SIG-M5 treated with dmso at 0.1 percent for 504 hours (cell line): ENCODE measurements around the gene SATB1.
"Not testable (repeated sequence)": the region's sequence is repeated elsewhere in the genome, so short reads cannot be mapped to it uniquely, and the experiment has no call there.

Source experiments
- DNase-seq: peaks from one replicate; lab custom pipeline; 2025; ENCODE audit not compliant: unreplicated experiment; lab: John Stamatoyannopoulos, UW

The SATB1 gene

DNA sequence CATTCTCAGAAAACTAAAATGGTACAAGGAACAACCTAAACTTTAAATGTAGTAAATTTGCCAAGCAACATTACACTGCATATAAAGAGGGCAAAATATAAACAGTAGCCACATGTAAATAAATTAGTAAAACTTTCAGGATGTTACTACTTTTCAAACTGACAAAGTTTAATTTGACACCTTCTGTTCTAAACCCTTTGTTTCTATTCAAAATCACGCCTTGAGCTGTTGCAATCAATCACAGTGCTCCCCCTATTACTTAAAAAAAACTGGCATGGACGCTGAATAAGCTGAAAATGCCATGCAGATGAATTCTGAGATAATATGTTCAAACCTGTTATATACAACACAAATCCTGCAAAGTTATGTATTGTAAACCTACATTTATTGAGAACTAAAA, 69.3 kb downstream of the SATB1 start:
- DNase-seq: no peak

DNA sequence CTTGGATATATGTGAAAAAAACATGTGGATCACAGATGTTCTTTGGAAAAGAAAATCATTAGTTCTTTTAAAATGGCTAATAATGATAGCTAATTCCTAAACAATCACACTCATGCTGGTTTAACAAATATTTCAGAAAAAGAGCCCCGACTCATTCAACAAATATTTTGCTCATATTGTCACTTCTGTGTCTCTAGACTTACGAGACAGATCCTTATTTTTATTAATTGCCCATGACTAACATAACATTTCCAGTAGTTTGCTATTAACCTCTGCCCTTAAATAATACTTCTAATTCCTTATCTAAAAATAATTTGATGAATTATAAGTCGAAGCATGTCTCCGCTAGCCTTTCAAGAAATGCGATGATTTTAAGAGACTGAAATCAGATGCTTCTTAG, 70.4 kb downstream of the SATB1 start:
- no peak for DNase-seq

GRCh38 chr3:18351823-18352744, 73.1 kb downstream of the SATB1 start:
- DNase-seq: no peak

GRCh38 chr3:18351069-18351628, 74.0 kb downstream of the SATB1 start:
- no peak for DNase-seq

- DNase-seq: no peak
These were observed 75.8 kb downstream of the SATB1 start for GRCh38 chr3:18349197-18349798.

GRCh38 chr3:18346097-18346496, 79.0 kb downstream of the SATB1 start:
- no peak for DNase-seq

DNA sequence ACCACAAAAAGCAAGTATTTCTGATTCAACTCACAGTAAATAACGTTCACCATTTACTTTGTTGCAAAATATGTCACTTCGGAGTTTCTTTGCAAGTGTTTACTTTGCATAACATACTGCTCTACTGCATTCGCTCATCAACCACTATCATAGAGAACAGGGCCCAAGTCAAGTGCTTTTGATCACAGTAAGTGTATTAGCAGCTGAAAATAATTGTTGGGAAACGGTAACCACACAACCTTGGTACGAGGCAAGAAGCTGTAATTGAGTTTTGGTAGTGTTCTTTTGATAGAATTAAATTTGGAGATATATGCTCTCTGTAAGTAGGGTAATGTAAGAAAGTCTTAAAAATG, 80.1 kb downstream of the SATB1 start:
- DNase-seq: no peak

- DNase-seq: no peak
These were observed 80.7 kb downstream of the SATB1 start for GRCh38 chr3:18344306-18345014.

- no peak for DNase-seq
These were observed 81.3 kb downstream of the SATB1 start for GRCh38 chr3:18343809-18344208.

DNA sequence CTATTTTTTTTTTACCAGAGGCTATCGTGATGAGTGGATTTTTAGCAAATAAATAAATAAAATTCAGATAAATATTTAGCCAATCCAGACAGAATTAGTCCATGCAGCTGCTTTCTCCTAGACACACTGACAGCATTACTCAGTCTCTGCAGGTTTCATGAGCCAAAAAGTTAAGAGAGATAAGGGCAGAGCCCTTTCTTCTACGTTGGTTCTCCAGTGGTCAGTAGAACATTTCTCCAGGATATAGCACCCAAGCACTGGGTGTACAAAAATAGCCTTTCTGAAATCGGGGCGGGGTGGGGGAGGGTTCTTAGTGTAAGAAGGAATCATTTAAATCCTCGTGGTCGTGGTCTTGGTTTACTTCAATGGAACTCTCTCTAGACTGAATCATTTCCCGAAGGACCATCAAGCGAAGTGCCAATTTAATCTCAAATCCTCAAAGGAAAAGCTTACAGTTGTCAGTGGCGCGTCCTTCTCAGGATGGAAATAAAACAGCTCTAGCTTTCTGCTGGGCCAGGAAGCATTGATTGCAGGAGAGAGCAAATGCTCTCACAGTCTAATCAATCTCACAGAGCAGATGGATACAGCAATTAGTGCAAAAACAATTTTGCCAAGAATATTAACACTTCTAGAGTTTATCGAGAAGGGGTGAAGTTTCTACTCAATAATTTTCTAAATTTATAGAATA, 86.2 kb downstream of the SATB1 start:
- DNase-seq: no peak

DNA sequence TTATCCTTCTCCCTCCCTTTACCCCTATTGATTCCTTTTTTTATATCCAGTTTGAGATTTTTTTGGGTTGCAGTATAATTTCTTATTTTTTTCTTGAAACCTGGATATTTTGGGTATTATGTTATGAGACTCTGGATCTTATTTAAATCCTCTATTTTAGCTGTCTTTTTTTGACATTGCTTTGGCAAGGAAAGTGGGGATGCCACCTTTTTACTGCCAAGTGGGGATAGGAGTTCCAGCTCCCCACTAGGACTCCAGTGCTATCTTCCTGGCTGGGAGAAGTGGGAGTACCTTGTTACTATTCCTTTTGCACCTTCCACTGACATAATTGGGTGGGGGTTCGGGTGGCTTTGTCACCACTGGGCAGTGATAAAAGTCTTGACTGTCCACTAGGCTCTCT, 87.9 kb downstream of the SATB1 start:
- DNase-seq: no peak

- DNase-seq: peak; percentile 87
These were observed 90.1 kb downstream of the SATB1 start for GRCh38 chr3:18334837-18335601.

DNA sequence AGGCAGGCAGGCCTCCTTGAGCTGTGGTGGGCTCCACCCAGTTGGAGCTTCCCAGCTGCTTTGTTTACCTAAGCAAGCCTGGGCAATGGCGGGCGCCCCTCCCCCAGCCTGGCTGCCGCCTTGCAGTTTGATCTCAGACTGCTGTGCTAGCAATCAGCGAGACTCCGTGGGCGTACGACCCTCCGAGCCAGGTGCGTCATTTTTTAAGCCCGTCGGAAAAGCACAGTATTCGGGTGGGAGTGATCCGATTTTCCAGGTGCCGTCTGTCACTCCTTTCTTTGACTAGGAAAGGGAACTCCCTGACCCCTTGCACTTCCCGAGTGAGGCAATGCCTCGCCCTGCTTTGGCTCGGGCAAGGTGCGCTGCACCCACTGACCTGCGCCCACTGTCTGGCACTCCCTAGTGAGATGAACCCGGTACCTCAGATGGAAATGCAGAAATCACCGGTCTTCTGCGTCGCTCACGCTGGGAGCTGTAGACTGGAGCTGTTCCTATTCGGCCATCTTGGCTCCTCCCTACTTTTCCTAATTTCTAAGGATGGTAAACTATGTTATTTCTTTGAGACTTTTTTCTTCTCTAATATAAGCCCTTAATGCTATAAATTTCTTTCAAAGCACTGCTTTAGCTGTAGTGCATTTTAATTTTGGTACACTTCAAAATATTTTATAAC, 94.2 kb downstream of the SATB1 start:
- not testable (repeated sequence) for DNase-seq

DNA sequence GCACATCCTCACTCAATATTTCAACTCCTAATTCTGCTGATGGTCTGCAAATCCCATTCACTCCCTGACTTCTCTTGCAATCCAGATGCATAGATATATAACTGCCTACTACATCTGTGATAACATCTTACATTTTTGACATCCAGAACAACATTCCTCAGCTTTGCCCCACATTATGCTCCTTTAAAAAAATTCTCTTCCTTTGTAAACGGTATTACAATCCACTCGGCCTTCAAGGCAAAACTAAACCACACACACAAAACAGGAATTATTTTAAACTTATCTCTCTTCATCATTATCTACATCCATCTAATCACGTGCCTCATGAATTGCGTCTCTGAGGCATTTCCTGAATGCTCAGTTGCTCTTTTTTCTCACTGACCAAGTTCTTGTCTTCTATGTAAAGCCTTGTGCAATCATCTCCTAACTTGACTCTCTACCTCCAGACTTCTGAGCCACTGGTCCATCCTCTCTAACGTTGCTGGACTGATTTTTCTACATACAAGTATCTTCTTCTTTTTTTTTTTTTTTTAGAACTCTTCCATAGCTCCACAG, 117.0 kb downstream of the SATB1 start:
- no peak for DNase-seq

- DNase-seq: no peak
These were observed 117.6 kb downstream of the SATB1 start for GRCh38 chr3:18307529-18307928.

DNA sequence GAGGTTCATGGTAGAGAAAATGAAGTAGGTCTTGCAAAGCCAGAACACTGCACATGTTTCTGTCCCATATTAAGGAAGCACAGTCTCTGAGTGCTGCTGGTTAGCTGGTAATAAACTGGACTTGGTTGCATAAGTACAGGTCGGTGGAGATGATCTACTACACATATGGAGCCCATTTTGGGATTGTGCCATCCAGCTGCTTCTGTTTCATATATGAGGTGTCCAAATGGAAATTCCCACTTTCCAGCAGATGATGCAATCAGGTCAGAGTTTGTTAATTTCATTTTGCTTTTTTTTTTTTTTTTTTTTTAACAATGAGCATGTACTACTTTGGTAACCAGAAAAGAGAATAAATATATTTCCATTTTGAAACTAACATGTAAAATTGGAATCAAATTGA, 122.6 kb downstream of the SATB1 start:
- no peak for DNase-seq

GRCh38 chr3:18301781-18302180, 123.4 kb downstream of the SATB1 start:
- DNase-seq: no peak

GRCh38 chr3:18300916-18301315, 124.2 kb downstream of the SATB1 start:
- DNase-seq: no peak

- DNase-seq: no peak
These were observed 128.0 kb downstream of the SATB1 start for GRCh38 chr3:18297126-18297525.
